ENCODE data around the gene SLFN11. TPM values are rescaled to one million over a fixed set of nuclear protein-coding genes. Genes with fewer than 3 reads are reported as not detected.

Gene SLFN11
- total and polyA plus RNA-seq, 2 of the 8 experiments (the other 6 are each of a cell fraction or from before 2014, with no cell fraction given) = 0.11 to 0.28 TPM

- TF ChIP-seq CHD7 (IDR thresholded peaks at IDR 0.05; ENCODE audit: insufficient replicate concordance, low read length) (no peak), BACH1 (IDR thresholded peaks at IDR 0.05; ENCODE audit: low read length) (no peak), RBBP5 (IDR thresholded peaks at IDR 0.05; ENCODE audit: borderline replicate concordance, low read depth, low read length) (no peak), USF2 (IDR thresholded peaks at IDR 0.05; ENCODE audit: low read length) (no peak), TEAD4 (IDR thresholded peaks at IDR 0.05; ENCODE audit: low read depth, low read length) (no peak), HDAC6 (IDR thresholded peaks at IDR 0.05; ENCODE audit: low read depth, low read length) (no peak), MAX (IDR thresholded peaks at IDR 0.05) (no peak), ATF3 (IDR thresholded peaks at IDR 0.05; ENCODE audit: insufficient read depth, low read depth, low read length) (no peak)
These were observed 35.2 kb downstream of the SLFN11 start (continued) for GRCh38 chr17:35338230-35338629.

All from H1 (cell line).